GM19351 (cell line): ENCODE data around the gene ATF2.

Experiments
- ATAC-seq: cut with Tn5 transposase; IDR thresholded peaks from one replicate; pipeline ENCODE4 v1.9.1; 2021; ENCODE audit warnings: mild to moderate bottlenecking, moderate library complexity; ENCODE audit not compliant: unreplicated experiment

The ATF2 gene

GRCh38 chr2:175167792-175168563 is at the start of gene ATF2:
ATF2 (minus strand) TSS chr2:175168203; CDS start chr2:175136443, 31,760 bp downstream.
- ATAC-seq: peak; percentile 91

- ATAC-seq: no peak
Measured at GRCh38 chr2:175207741-175208438, 39.9 kb upstream of the ATF2 start.

- no peak for ATAC-seq
Measured at GRCh38 chr2:175206866-175207265, 38.9 kb upstream of the ATF2 start.

DNA sequence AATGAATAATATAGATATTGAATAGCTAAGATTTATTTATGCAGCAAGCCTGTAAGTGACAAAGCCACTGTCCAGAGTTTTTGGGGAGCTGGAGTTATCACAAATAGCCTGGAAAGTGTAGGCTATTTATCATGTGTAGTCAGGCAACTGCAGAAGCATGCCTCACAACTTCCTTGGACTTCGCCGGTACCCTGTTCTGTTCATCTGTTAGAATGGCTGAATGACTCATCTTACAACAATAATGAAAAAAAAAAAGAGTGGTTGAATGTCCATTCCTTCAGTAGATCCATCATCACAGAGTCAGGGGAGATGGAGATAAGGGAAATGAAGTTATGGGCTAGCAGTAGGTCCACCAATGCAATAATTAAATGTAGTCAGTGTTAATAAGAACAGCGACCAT is 37.5 kb upstream of the ATF2 start:
- no peak for ATAC-seq

GRCh38 chr2:175203621-175204496 is 35.9 kb upstream of the ATF2 start:
- peak; percentile 91 for ATAC-seq

DNA sequence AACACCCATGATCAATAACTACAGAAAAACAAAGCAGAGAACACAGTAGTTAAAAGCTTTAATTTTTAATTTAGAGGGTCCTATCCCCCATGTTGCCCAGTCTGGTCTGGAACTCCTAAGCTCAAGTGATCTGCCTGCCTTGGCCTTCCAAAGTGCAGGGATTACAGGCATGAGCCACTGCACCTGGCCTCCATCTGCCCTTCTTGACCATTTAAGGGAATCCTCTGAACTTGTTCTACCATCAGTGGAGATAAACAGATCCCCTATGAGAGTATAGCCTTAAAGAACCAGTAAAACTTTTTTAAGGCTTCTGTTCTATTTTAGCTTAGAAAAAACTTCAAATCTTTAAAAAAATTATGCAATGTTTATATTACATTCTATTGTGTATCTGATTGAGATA is 27.0 kb upstream of the ATF2 start:
- no peak for ATAC-seq

GRCh38 chr2:175188761-175189160 is 20.8 kb upstream of the ATF2 start:
- no peak for ATAC-seq

- peak; percentile 75 for ATAC-seq
Measured at GRCh38 chr2:175187378-175187777, 19.4 kb upstream of the ATF2 start.

GRCh38 chr2:175183674-175184073 is 15.7 kb upstream of the ATF2 start:
- no peak for ATAC-seq

DNA sequence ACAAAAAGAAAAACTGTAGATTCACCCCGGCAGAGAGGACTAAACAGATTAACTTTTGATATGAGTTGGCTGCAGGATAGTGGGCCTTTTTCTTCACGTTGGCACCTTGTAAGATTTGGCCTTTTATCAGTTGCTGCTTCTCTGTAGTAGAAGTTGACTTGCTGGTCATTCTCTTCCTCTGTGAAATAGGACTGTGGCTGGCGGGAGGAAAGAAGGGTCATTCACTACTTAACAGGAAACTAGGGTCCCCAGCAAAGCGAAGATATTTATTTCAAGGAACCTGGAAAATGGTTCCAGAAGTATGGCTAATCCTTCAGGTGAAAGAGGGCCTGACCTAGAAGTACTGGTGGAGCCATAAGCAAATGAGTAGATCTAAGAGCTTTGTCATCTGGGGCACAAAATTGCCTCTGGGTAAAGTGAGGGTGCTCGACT is 13.9 kb upstream of the ATF2 start:
- peak; percentile 4 for ATAC-seq

GRCh38 chr2:175181104-175181876 is 13.3 kb upstream of the ATF2 start, which contains the start of gene ATP5MC3:
ATP5MC3 (minus strand) TSS chr2:175181710; CDS start chr2:175181393, 317 bp downstream.
- peak; percentile 85 for ATAC-seq

DNA sequence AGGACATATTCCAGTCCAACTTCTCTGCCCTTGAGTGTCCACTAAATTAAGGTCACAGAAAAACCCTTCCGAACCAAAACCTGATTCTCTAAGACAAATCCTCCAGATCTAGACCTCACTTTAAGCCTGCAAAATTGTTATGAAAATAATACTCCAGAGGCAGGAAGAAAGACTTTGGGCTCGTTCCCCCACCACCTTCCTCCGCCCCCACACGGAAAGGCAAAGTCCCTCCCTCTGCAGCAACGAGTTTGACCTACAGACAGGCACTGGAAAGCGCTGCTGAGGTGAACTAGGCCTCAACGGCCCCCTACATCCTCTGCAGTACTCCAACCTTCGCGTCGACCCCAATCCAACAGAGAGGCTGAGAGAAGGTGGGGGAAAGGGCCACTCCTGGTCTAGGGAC is 12.7 kb upstream of the ATF2 start:
- peak; percentile 62 for ATAC-seq

GRCh38 chr2:175176624-175177023 is 8.6 kb upstream of the ATF2 start:
- ATAC-seq: no peak

- ATAC-seq: no peak
Measured at GRCh38 chr2:175175896-175176295, 7.9 kb upstream of the ATF2 start.

DNA sequence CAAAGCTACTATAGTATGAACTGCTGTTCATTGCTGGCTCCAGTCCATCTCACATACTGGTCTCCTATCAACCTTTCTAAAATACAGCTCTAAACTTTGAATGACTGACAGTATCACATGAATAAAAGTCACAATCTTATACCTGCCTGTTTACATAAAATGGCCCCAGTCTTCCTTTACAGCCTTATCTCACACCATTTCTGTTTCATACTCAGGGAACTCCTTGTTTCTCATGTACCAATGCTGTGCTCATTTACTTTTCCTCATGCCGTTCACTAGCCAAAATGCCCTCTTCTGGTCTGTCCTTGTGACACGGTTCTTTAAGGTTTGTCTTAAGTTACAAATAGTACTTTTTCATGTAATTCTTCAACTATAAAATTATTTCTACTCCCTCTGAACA is 7.3 kb upstream of the ATF2 start:
- no peak for ATAC-seq

DNA sequence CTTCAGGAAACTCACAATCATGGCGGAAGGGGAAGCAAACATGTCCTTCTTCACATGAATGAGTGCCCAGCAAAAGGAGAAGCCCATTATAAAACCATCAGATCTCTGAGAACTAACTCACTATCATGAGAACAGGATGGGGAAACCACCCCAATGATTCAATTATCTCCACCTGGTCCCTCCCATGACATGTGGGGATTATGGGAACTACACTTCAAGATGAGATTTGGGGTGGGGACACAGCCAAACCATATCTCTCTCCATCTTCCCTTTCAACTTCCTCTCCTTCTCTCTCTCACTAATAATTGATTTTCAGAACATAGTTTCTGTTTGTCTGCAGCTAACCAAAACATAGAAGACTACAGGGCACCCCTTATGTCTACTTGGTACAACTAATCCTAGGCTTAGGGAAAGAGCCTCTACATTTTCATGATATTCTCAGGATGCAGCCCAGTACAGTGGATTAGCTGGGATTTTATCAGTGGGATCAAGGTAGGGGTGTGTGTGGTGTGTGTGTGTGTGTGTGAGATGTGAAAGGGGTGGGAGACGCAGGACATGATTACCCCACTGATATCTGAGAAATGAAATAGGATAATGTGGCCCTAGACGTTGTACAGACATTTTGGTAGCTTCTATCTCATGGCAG is 2.8 kb upstream of the ATF2 start:
- no peak for ATAC-seq

- ATAC-seq: no peak
Measured at GRCh38 chr2:175169191-175169590, 1.2 kb upstream of the ATF2 start.

DNA sequence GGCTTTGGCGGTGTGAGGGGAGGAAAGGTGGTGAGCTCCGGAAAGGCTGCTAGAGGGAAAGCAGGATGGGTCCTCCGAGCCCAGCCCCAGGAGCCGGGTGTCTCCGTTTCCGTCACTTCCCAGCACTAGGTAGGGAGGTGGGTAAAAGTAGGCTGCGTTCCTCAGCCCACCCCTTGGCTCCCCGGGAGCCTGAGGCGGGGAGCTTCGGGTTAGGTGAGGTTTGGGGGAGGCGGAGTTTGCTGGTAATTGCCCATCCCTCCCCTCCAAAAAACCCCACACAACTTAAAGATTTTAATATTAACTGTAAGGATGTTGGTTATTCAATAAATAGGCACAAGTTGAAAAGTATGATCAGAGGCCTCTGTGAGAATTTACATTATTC is 552 bp upstream of the ATF2 start:
- peak; percentile 27 for ATAC-seq

DNA sequence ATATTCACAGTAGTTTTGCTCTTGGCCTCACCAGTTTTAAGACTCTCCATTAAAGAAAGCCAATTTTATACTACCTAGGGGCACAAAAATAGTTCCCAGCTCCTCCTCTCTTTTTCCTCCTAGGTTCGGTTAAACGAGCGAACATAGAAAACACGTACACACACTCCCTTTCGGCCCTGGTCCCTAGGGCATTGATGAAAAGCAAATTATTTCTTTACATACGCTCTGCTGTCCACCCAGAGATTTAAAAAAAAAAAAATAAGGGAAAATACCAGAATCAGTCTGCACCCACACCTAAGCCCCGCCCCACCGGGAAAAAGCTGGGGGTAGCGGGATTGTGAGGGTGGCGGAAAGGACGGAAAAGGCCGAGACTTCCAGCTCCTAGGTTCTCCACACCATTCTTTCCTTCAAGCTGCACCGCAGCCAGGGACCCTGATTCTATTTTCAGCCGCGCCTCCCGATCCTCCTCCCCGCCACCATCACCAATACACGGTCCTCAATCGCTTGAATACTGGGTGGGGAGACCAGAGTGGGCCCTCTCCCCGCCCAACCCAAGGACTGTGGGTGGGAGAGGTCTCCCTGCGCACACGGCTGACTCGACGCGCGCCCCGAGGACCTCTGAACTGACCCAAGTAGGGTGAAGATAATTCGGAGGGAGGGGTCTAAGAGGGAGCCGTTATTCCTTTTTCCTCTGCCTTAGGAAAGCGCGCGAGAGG is 769 bp downstream of the ATF2 start:
- ATAC-seq: peak; percentile 10
